Measurements from ENCODE around the gene NLRP10. TPM values are rescaled to one million over a fixed set of nuclear protein-coding genes. Genes with fewer than 3 reads are reported as not detected.

The NLRP10 gene
- total RNA-seq, 1 experiment from 2014 or later: 1.3 TPM

GRCh38 chr11:7949934-7950333 lies 15.3 kb downstream of the NLRP10 start:
- no peak for DNase-seq (ENCODE audit: unreplicated experiment)
- Mint-ChIP-seq H3K27ac (ENCODE audit: low read depth, unreplicated experiment) (no peak overlapping the region), H3K36me3 (ENCODE audit: insufficient read depth, unreplicated experiment) (no peaks in the 10 kb centered on the region), H3K27me3 (ENCODE audit: insufficient read depth, unreplicated experiment) (no peaks in the 10 kb centered on the region), H3K4me3 (ENCODE audit: unreplicated experiment) (no peak overlapping the region), H3K4me1 (ENCODE audit: insufficient read depth, unreplicated experiment) (no peaks in the 10 kb centered on the region), H3K9me3 (ENCODE audit: unreplicated experiment) (no peaks in the 10 kb centered on the region)
- no peak for TF ChIP-seq CTCF (IDR thresholded peaks at IDR 0.05; ENCODE audit: unreplicated experiment)
- ChIA-PET CTCF (interaction anchor here (0.6 to 2.0 kb wide), 5 partner anchors 10 to 56 kb away, joined by 3 to 9 read pairs (median 4); partner anchors contain the start of gene EIF3F), POLR2A (no interaction called here)
- BruUV-seq (replicated peaks): no TSS peak
- intact Hi-C loops (cut with micrococcal nuclease): no loop called here

- Mint-ChIP-seq H3K4me3 (ENCODE audit: unreplicated experiment) (no peak overlapping the region), H3K27me3 (ENCODE audit: insufficient read depth, unreplicated experiment) (no peaks in the 10 kb centered on the region), H3K36me3 (ENCODE audit: insufficient read depth, unreplicated experiment) (peaks cover 3% of the 10 kb centered on the region), H3K9me3 (ENCODE audit: unreplicated experiment) (no peaks in the 10 kb centered on the region), H3K27ac (ENCODE audit: low read depth, unreplicated experiment) (no peak overlapping the region), H3K4me1 (ENCODE audit: insufficient read depth, unreplicated experiment) (no peaks in the 10 kb centered on the region)
- intact Hi-C loops (cut with micrococcal nuclease): no loop called here
- POLR2A ChIA-PET: no interaction called here
- no peak for TF ChIP-seq CTCF (IDR thresholded peaks at IDR 0.05; ENCODE audit: unreplicated experiment)
- no peak for DNase-seq (ENCODE audit: unreplicated experiment)
- BruUV-seq (replicated peaks): no TSS peak
- CTCF ChIA-PET: interaction anchor here (0.9 to 2.0 kb wide), 2 partner anchors 43 to 51 kb away, joined by 3 to 8 read pairs; partner anchors contain the start of gene EIF3F
Observed at GRCh38 chr11:7944123-7944522, 21.1 kb downstream of the NLRP10 start.

GRCh38 chr11:7941608-7942007 lies 23.6 kb downstream of the NLRP10 start, which contains the start of gene OR10A3:
Gene OR10A3 (minus strand): TSS chr11:7941708. CDS start chr11:7939520, 2,188 bp downstream.
- H3K36me3 Mint-ChIP-seq (ENCODE audit: insufficient read depth, unreplicated experiment): peaks cover 6% of the 10 kb centered on the region
- intact Hi-C loops (cut with micrococcal nuclease): no loop called here
- ChIA-PET POLR2A (no interaction called here), CTCF (no interaction called here)
- BruUV-seq (replicated peaks): no TSS peak
- no peak for TF ChIP-seq CTCF (IDR thresholded peaks at IDR 0.05; ENCODE audit: unreplicated experiment)
- no peak within 1 kb of the TSS for H3K27ac Mint-ChIP-seq (ENCODE audit: low read depth, unreplicated experiment)
- no peaks in the 10 kb centered on the region for H3K27me3 Mint-ChIP-seq (ENCODE audit: insufficient read depth, unreplicated experiment)
- H3K9me3 Mint-ChIP-seq (ENCODE audit: unreplicated experiment): no peaks in the 10 kb centered on the region
- DNase-seq (ENCODE audit: unreplicated experiment): no peak
- H3K4me1 Mint-ChIP-seq (ENCODE audit: insufficient read depth, unreplicated experiment): peaks cover 2% of the 10 kb centered on the region
- H3K4me3 Mint-ChIP-seq (ENCODE audit: unreplicated experiment): no peak within 1 kb of the TSS

- ChIA-PET CTCF (no interaction called here), POLR2A (no interaction called here)
- H3K4me3 Mint-ChIP-seq (ENCODE audit: unreplicated experiment): no peak overlapping the region
- no peaks in the 10 kb centered on the region for H3K27me3 Mint-ChIP-seq (ENCODE audit: insufficient read depth, unreplicated experiment)
- H3K4me1 Mint-ChIP-seq (ENCODE audit: insufficient read depth, unreplicated experiment): peaks cover 6% of the 10 kb centered on the region
- intact Hi-C loops (cut with micrococcal nuclease): no loop called here
- no peak for DNase-seq (ENCODE audit: unreplicated experiment)
- H3K27ac Mint-ChIP-seq (ENCODE audit: low read depth, unreplicated experiment): no peak overlapping the region
- peaks cover 6% of the 10 kb centered on the region for H3K36me3 Mint-ChIP-seq (ENCODE audit: insufficient read depth, unreplicated experiment)
- TF ChIP-seq CTCF (IDR thresholded peaks at IDR 0.05; ENCODE audit: unreplicated experiment): no peak
- no TSS peak for BruUV-seq (replicated peaks)
- no peaks in the 10 kb centered on the region for H3K9me3 Mint-ChIP-seq (ENCODE audit: unreplicated experiment)
Observed at GRCh38 chr11:7941146-7941545, 24.1 kb downstream of the NLRP10 start.
